Activated CD4-positive, alpha-beta memory T cell treated with anti-CD3 and anti-CD28 coated beads, Interleukin-2, amount 10 ng/mL, durations not matched to agents 7 days and 5 days (primary cell): ENCODE data around the gene GRM3. TPM values are rescaled to one million over a fixed set of nuclear protein-coding genes. Genes with fewer than 3 reads are reported as not detected.

ENCODE experiments used
- CTCF ChIA-PET: fragments of 350-600 bp; sonication (Branson Sonifier 250); formaldehyde crosslinking; loops from one replicate; lab custom pipeline; 2021; ENCODE audit warnings: antibody characterized with exemption, inconsistent platforms; lab: Charles Lee
- POLR2A ChIA-PET: fragments of 350-600 bp; sonication (Branson Sonifier 250); formaldehyde crosslinking; loops from one replicate; lab custom pipeline; 2021; ENCODE audit warnings: antibody characterized with exemption; lab: Charles Lee
- DNase-seq: peaks from one replicate; pipeline ENCODE4 v3.0.0-alpha.2; 2020
- H3K27ac Mint-ChIP-seq: one replicate; pipeline ENCODE4 v1.8.0; 2021; ENCODE audit warnings: mild to moderate bottlenecking, mixed read lengths
- H3K27me3 Mint-ChIP-seq: one replicate; pipeline ENCODE4 v1.8.0; 2021; ENCODE audit warnings: mixed read lengths
- H3K36me3 Mint-ChIP-seq: one replicate; pipeline ENCODE4 v1.8.0; 2021; ENCODE audit warnings: low read depth, mixed read lengths
- H3K4me1 Mint-ChIP-seq: one replicate; pipeline ENCODE4 v1.8.0; 2021; ENCODE audit warnings: mixed read lengths
- H3K4me3 Mint-ChIP-seq: one replicate; pipeline ENCODE4 v1.8.0; 2021; ENCODE audit warnings: mild to moderate bottlenecking, mixed read lengths
- H3K9me3 Mint-ChIP-seq: one replicate; pipeline ENCODE4 v1.8.0; 2021; ENCODE audit warnings: mixed read lengths
- total RNA-seq, 2 experiments: library from RNA; stranded (reverse); gene quantifications; one replicate each; pipeline ENCODE4 v1.2.3, GENCODE V29; 2021

Gene GRM3
- total RNA-seq, 2 experiments from 2014 or later: not detected

GRCh38 chr7:86747698-86748097, 104.0 kb downstream of the GRM3 start:
- H3K27me3 Mint-ChIP-seq: no peaks in the 10 kb centered on the region
- ChIA-PET CTCF (no interaction called here), POLR2A (no interaction called here)
- H3K4me3 Mint-ChIP-seq: no peak overlapping the region
- H3K36me3 Mint-ChIP-seq: no peaks in the 10 kb centered on the region
- no peak for DNase-seq
- no peak overlapping the region for H3K27ac Mint-ChIP-seq
- no peaks in the 10 kb centered on the region for H3K9me3 Mint-ChIP-seq
- H3K4me1 Mint-ChIP-seq: no peaks in the 10 kb centered on the region

- Mint-ChIP-seq H3K36me3 (no peaks in the 10 kb centered on the region), H3K4me1 (no peaks in the 10 kb centered on the region), H3K9me3 (no peaks in the 10 kb centered on the region), H3K27me3 (no peaks in the 10 kb centered on the region), H3K4me3 (no peak overlapping the region), H3K27ac (no peak overlapping the region)
- CTCF ChIA-PET: no interaction called here
- no peak for DNase-seq
- POLR2A ChIA-PET: no interaction called here
These were observed 104.5 kb downstream of the GRM3 start for GRCh38 chr7:86748201-86748600.

GRCh38 chr7:86748843-86749719, 105.4 kb downstream of the GRM3 start:
- Mint-ChIP-seq H3K27ac (no peak overlapping the region), H3K36me3 (no peaks in the 10 kb centered on the region), H3K9me3 (no peaks in the 10 kb centered on the region), H3K27me3 (no peaks in the 10 kb centered on the region), H3K4me3 (no peak overlapping the region), H3K4me1 (no peaks in the 10 kb centered on the region)
- ChIA-PET POLR2A (no interaction called here), CTCF (no interaction called here)
- no peak for DNase-seq

- H3K36me3 Mint-ChIP-seq: no peaks in the 10 kb centered on the region
- ChIA-PET POLR2A (no interaction called here), CTCF (no interaction called here)
- no peaks in the 10 kb centered on the region for H3K27me3 Mint-ChIP-seq
- no peaks in the 10 kb centered on the region for H3K4me1 Mint-ChIP-seq
- no peaks in the 10 kb centered on the region for H3K9me3 Mint-ChIP-seq
- H3K27ac Mint-ChIP-seq: no peak overlapping the region
- H3K4me3 Mint-ChIP-seq: no peak overlapping the region
- DNase-seq: no peak
These were observed 106.3 kb downstream of the GRM3 start for GRCh38 chr7:86749741-86750665.

GRCh38 chr7:86760236-86760635, 116.5 kb downstream of the GRM3 start:
- CTCF ChIA-PET: no interaction called here
- no peaks in the 10 kb centered on the region for H3K36me3 Mint-ChIP-seq
- no peaks in the 10 kb centered on the region for H3K27me3 Mint-ChIP-seq
- H3K4me3 Mint-ChIP-seq: no peak overlapping the region
- H3K27ac Mint-ChIP-seq: no peak overlapping the region
- H3K4me1 Mint-ChIP-seq: no peaks in the 10 kb centered on the region
- POLR2A ChIA-PET: no interaction called here
- DNase-seq: no peak
- no peaks in the 10 kb centered on the region for H3K9me3 Mint-ChIP-seq

- no peak for DNase-seq
- no peaks in the 10 kb centered on the region for H3K4me1 Mint-ChIP-seq
- POLR2A ChIA-PET: no interaction called here
- H3K36me3 Mint-ChIP-seq: no peaks in the 10 kb centered on the region
- CTCF ChIA-PET: no interaction called here
- H3K4me3 Mint-ChIP-seq: no peak overlapping the region
- no peaks in the 10 kb centered on the region for H3K9me3 Mint-ChIP-seq
- H3K27me3 Mint-ChIP-seq: no peaks in the 10 kb centered on the region
- H3K27ac Mint-ChIP-seq: no peak overlapping the region
These were observed 118.4 kb downstream of the GRM3 start for GRCh38 chr7:86762129-86762528.

- ChIA-PET POLR2A (no interaction called here), CTCF (no interaction called here)
- H3K27ac Mint-ChIP-seq: no peak overlapping the region
- no peak for DNase-seq
- no peaks in the 10 kb centered on the region for H3K36me3 Mint-ChIP-seq
- no peak overlapping the region for H3K4me3 Mint-ChIP-seq
- H3K9me3 Mint-ChIP-seq: no peaks in the 10 kb centered on the region
- no peaks in the 10 kb centered on the region for H3K27me3 Mint-ChIP-seq
- no peaks in the 10 kb centered on the region for H3K4me1 Mint-ChIP-seq
These were observed 122.2 kb downstream of the GRM3 start for GRCh38 chr7:86765931-86766330.

GRCh38 chr7:86768394-86768793, 124.7 kb downstream of the GRM3 start:
- no peak overlapping the region for H3K27ac Mint-ChIP-seq
- H3K9me3 Mint-ChIP-seq: no peaks in the 10 kb centered on the region
- CTCF ChIA-PET: no interaction called here
- no peaks in the 10 kb centered on the region for H3K27me3 Mint-ChIP-seq
- POLR2A ChIA-PET: no interaction called here
- H3K4me3 Mint-ChIP-seq: no peak overlapping the region
- DNase-seq: no peak
- H3K36me3 Mint-ChIP-seq: no peaks in the 10 kb centered on the region
- no peaks in the 10 kb centered on the region for H3K4me1 Mint-ChIP-seq

GRCh38 chr7:86768967-86769760, 125.5 kb downstream of the GRM3 start:
- DNase-seq: no peak
- no peaks in the 10 kb centered on the region for H3K27me3 Mint-ChIP-seq
- CTCF ChIA-PET: no interaction called here
- no peak overlapping the region for H3K27ac Mint-ChIP-seq
- no peaks in the 10 kb centered on the region for H3K9me3 Mint-ChIP-seq
- POLR2A ChIA-PET: no interaction called here
- H3K36me3 Mint-ChIP-seq: no peaks in the 10 kb centered on the region
- H3K4me1 Mint-ChIP-seq: no peaks in the 10 kb centered on the region
- no peak overlapping the region for H3K4me3 Mint-ChIP-seq

GRCh38 chr7:86773309-86773708, 129.6 kb downstream of the GRM3 start:
- DNase-seq: no peak
- H3K4me1 Mint-ChIP-seq: no peaks in the 10 kb centered on the region
- H3K27ac Mint-ChIP-seq: no peak overlapping the region
- H3K27me3 Mint-ChIP-seq: no peaks in the 10 kb centered on the region
- no peaks in the 10 kb centered on the region for H3K9me3 Mint-ChIP-seq
- H3K4me3 Mint-ChIP-seq: no peak overlapping the region
- no peaks in the 10 kb centered on the region for H3K36me3 Mint-ChIP-seq
- CTCF ChIA-PET: no interaction called here
- POLR2A ChIA-PET: no interaction called here

- no peak overlapping the region for H3K27ac Mint-ChIP-seq
- H3K4me1 Mint-ChIP-seq: no peaks in the 10 kb centered on the region
- DNase-seq: no peak
- H3K27me3 Mint-ChIP-seq: no peaks in the 10 kb centered on the region
- no peaks in the 10 kb centered on the region for H3K9me3 Mint-ChIP-seq
- H3K36me3 Mint-ChIP-seq: no peaks in the 10 kb centered on the region
- POLR2A ChIA-PET: no interaction called here
- CTCF ChIA-PET: no interaction called here
- no peak overlapping the region for H3K4me3 Mint-ChIP-seq
These were observed 131.5 kb downstream of the GRM3 start for GRCh38 chr7:86775203-86775602.

GRCh38 chr7:86776136-86776535, 132.4 kb downstream of the GRM3 start:
- no peaks in the 10 kb centered on the region for H3K36me3 Mint-ChIP-seq
- H3K27me3 Mint-ChIP-seq: no peaks in the 10 kb centered on the region
- ChIA-PET POLR2A (no interaction called here), CTCF (no interaction called here)
- DNase-seq: no peak
- H3K9me3 Mint-ChIP-seq: no peaks in the 10 kb centered on the region
- H3K4me3 Mint-ChIP-seq: no peak overlapping the region
- no peak overlapping the region for H3K27ac Mint-ChIP-seq
- no peaks in the 10 kb centered on the region for H3K4me1 Mint-ChIP-seq

GRCh38 chr7:86778271-86778670, 134.6 kb downstream of the GRM3 start:
- POLR2A ChIA-PET: no interaction called here
- H3K27ac Mint-ChIP-seq: no peak overlapping the region
- CTCF ChIA-PET: no interaction called here
- no peak for DNase-seq
- no peaks in the 10 kb centered on the region for H3K4me1 Mint-ChIP-seq
- no peaks in the 10 kb centered on the region for H3K36me3 Mint-ChIP-seq
- no peaks in the 10 kb centered on the region for H3K9me3 Mint-ChIP-seq
- no peaks in the 10 kb centered on the region for H3K27me3 Mint-ChIP-seq
- H3K4me3 Mint-ChIP-seq: no peak overlapping the region
